Fibroblast of lung (primary cell): Measurements from ENCODE around the gene EFHD1. TPM values are rescaled to one million over a fixed set of nuclear protein-coding genes. Genes with fewer than 3 reads are reported as not detected.

Experiments used
- DNase-seq, 2 donors: peaks; one replicate each; pipeline versions ENCODE4 v3.0.0 to v3.0.0-alpha.2; 2010; ENCODE audit warnings: low read depth in 2 of 2
- H2AFZ ChIP-seq: 2 replicates; pipeline ENCODE4 v1.5.1; 2012; ENCODE audit warnings: low read length, control low read depth, inconsistent platforms
- H3K27ac ChIP-seq: 2 replicates; pipeline ENCODE4 v1.5.1; 2011; ENCODE audit warnings: low read length, control low read depth; ENCODE audit not compliant: insufficient read depth
- H3K27me3 ChIP-seq: 2 replicates; pipeline ENCODE4 v1.5.1; 2011; ENCODE audit warnings: mild to moderate bottlenecking, low read length; ENCODE audit not compliant: control insufficient read depth, insufficient read depth
- H3K36me3 ChIP-seq: 2 replicates; pipeline ENCODE4 v1.5.1; 2011; ENCODE audit warnings: low read length; ENCODE audit not compliant: control insufficient read depth, insufficient read depth
- H3K4me1 ChIP-seq: 2 replicates; pipeline ENCODE4 v1.5.1; 2011; ENCODE audit warnings: low read length; ENCODE audit not compliant: control insufficient read depth, insufficient read depth; ENCODE audit errors: extremely low read depth
- H3K4me2 ChIP-seq: 2 replicates; pipeline ENCODE4 v1.5.1; 2011; ENCODE audit warnings: low read length, control low read depth; ENCODE audit not compliant: insufficient read depth; ENCODE audit errors: extremely low read depth
- H3K4me3 ChIP-seq, 4 experiments: fragments of 200-600 bp in 1 of 4; sonication (generic) in 1 of 4; replicated peaks in 1 of 4; 2 replicates each; pipeline ENCODE4 v1.5.1; 2011 to 2016; ENCODE audit warnings: low read length in 4 of 4, low read depth in 3 of 4, mild to moderate bottlenecking in 3 of 4, control low read depth in 2 of 4, inconsistent platforms in 1 of 4, mixed read lengths in 1 of 4; ENCODE audit not compliant: insufficient read depth in 1 of 4; ENCODE audit errors: control extremely low read depth in 1 of 4
- H3K79me2 ChIP-seq: 2 replicates; pipeline ENCODE4 v1.5.1; 2012; ENCODE audit warnings: mild to moderate bottlenecking, low read length, inconsistent platforms; ENCODE audit not compliant: control insufficient read depth, insufficient read depth
- H3K9ac ChIP-seq: 2 replicates; pipeline ENCODE4 v1.5.1; 2011; ENCODE audit warnings: mild to moderate bottlenecking, low read length, control low read depth; ENCODE audit not compliant: insufficient read depth
- H3K9me3 ChIP-seq: 2 replicates; pipeline ENCODE4 v1.5.1; 2012; ENCODE audit warnings: low read depth, low read length; ENCODE audit not compliant: control insufficient read depth, insufficient read depth
- H4K20me1 ChIP-seq: 2 replicates; pipeline ENCODE4 v1.5.1; 2011; ENCODE audit warnings: low read length; ENCODE audit not compliant: control insufficient read depth, insufficient read depth; ENCODE audit errors: extremely low read depth
- CTCF ChIP-seq, 2 donors: IDR thresholded peaks in 1 of 2; conservative IDR thresholded peaks in 1 of 2; 1 replicate in 1 of 2; 2 replicates in 1 of 2; pipeline ENCODE4 v1.5.1; 2011 to 2012; ENCODE audit warnings: low read length in 2 of 2, control low read depth in 1 of 2, inconsistent platforms in 1 of 2, low read depth in 1 of 2, mild to moderate bottlenecking in 1 of 2
- EZH2 ChIP-seq: IDR thresholded peaks from 2 replicates; pipeline ENCODE4 v1.5.1; 2012; ENCODE audit warnings: low read length, control low read depth, mild to moderate bottlenecking; ENCODE audit errors: missing control alignments
- polyA plus RNA-seq, 2 donors: library from polyadenylated mRNA; depleted of rRNA in 1 of 2; stranded (reverse) in 1 of 2; unstranded in 1 of 2; fragments of >200 nt; gene quantifications; 2 replicates each; pipeline ENCODE4 v1.2.1, GENCODE V29; 2011 to 2012; ENCODE audit warnings: missing spikeins in 1 of 2
- total RNA-seq: library from RNA; depleted of rRNA; stranded (reverse); fragments of >200 nt; gene quantifications from 2 replicates; pipeline ENCODE4 v1.2.1, GENCODE V29; 2014

EFHD1 gene
- total and polyA plus RNA-seq, 2 donors (not counting 1 experiment from before 2014, with no cell fraction given) = 0.83 TPM; not detected in 1

- Histone ChIP-seq H3K27ac (no peak overlapping the region), H3K27me3 (peaks cover 11% of the 10 kb centered on the region), H3K4me2 (no peak overlapping the region), H3K79me2 (no peaks in the 10 kb centered on the region), H3K36me3 (no peaks in the 10 kb centered on the region), H3K9ac (no peak overlapping the region), H3K4me1 (no peaks in the 10 kb centered on the region), H4K20me1 (no peaks in the 10 kb centered on the region), H3K9me3 (no peaks in the 10 kb centered on the region), H3K4me3 (no peak overlapping the region), H2AFZ (no peak overlapping the region)
- TF ChIP-seq CTCF (conservative IDR thresholded peaks at IDR 0.05 in 1 of 2, IDR thresholded peaks at IDR 0.05 in 1 of 2; ENCODE audit: low read depth in 1 of 2, low read length in 2 of 2) (no peak), EZH2 (no peak)
- DNase-seq = no peak
These were observed 7.9 kb downstream of the EFHD1 start for GRCh38 chr2:232641153-232641848.

GRCh38 chr2:232643147-232643425, 9.7 kb downstream of the EFHD1 start:
- Histone ChIP-seq H3K4me2 (no peak overlapping the region), H3K4me3 (no peak overlapping the region), H3K79me2 (no peaks in the 10 kb centered on the region), H3K36me3 (no peaks in the 10 kb centered on the region), H3K27ac (no peak overlapping the region), H3K9ac (no peak overlapping the region), H4K20me1 (no peaks in the 10 kb centered on the region), H2AFZ (no peak overlapping the region), H3K27me3 (peaks cover 8% of the 10 kb centered on the region), H3K9me3 (no peaks in the 10 kb centered on the region), H3K4me1 (no peaks in the 10 kb centered on the region)
- no peak for DNase-seq
- no peak for TF ChIP-seq CTCF (conservative IDR thresholded peaks at IDR 0.05 in 1 of 2, IDR thresholded peaks at IDR 0.05 in 1 of 2; ENCODE audit: low read depth in 1 of 2, low read length in 2 of 2)
- TF ChIP-seq EZH2 = no peak

GRCh38 chr2:232643813-232644347, 10.5 kb downstream of the EFHD1 start:
- Histone ChIP-seq H3K27me3 (peaks cover 4% of the 10 kb centered on the region), H3K4me1 (no peaks in the 10 kb centered on the region), H2AFZ (no peak overlapping the region), H3K4me2 (no peak overlapping the region), H3K27ac (no peak overlapping the region), H3K36me3 (no peaks in the 10 kb centered on the region), H3K4me3 (no peak overlapping the region), H4K20me1 (no peaks in the 10 kb centered on the region), H3K9ac (no peak overlapping the region), H3K9me3 (no peaks in the 10 kb centered on the region), H3K79me2 (no peaks in the 10 kb centered on the region)
- TF ChIP-seq EZH2 (no peak), CTCF (conservative IDR thresholded peaks at IDR 0.05 in 1 of 2, IDR thresholded peaks at IDR 0.05 in 1 of 2; ENCODE audit: low read depth in 1 of 2, low read length in 2 of 2) (no peak)
- no peak for DNase-seq
